HEK293 (cell line): ENCODE results near the gene GPATCH2.

ENCODE experiments used
- CTCF ChIA-PET: fragments of 350-600 bp; formaldehyde crosslinking; extraction: SDS; loops from one replicate; lab custom pipeline; 2021; ENCODE audit warnings: antibody characterized with exemption; lab: Yijun Ruan, JAX
- POLR2A ChIA-PET: fragments of 300-600 bp; formaldehyde crosslinking; extraction: SDS; loops from one replicate; lab custom pipeline; 2020; ENCODE audit warnings: antibody characterized with exemption, inconsistent platforms; lab: Yijun Ruan, JAX
- H3K27ac ChIP-seq: fragments of 200-500 bp; sonication (Bioruptor generic); 2 replicates; pipeline ENCODE4 v1.5.1; 2014; ENCODE audit warnings: low read depth, low read length, control low read depth, inconsistent platforms; ENCODE audit errors: extremely low read depth
- H3K36me3 ChIP-seq, 2 experiments: fragments of 200-500 bp in 1 of 2; sonication (Bioruptor generic) in 1 of 2; 1 replicate in 1 of 2; 2 replicates in 1 of 2; pipeline ENCODE4 v1.5.1; 2014 to 2017; ENCODE audit warnings: inconsistent platforms in 2 of 2, low read length in 2 of 2; ENCODE audit not compliant: control insufficient read depth in 2 of 2, insufficient read depth in 1 of 2
- H3K4me1 ChIP-seq: fragments of 200-500 bp; sonication (Bioruptor generic); 2 replicates; pipeline ENCODE4 v1.5.1; 2014; ENCODE audit warnings: mild to moderate bottlenecking, low read length, inconsistent platforms; ENCODE audit not compliant: control insufficient read depth, insufficient read depth
- H3K4me3 ChIP-seq: 2 replicates; pipeline ENCODE4 v1.5.1; 2011; ENCODE audit warnings: low read depth, mild to moderate bottlenecking, control low read depth, low read length, moderate library complexity
- H3K9me3 ChIP-seq: fragments of 200-500 bp; sonication (Bioruptor generic); 2 replicates; pipeline ENCODE4 v1.5.1; 2014; ENCODE audit warnings: low read depth, low read length, inconsistent platforms; ENCODE audit not compliant: control insufficient read depth, insufficient read depth
- BCL11A ChIP-seq: fragments of 450-650 bp; formaldehyde crosslinking; IDR thresholded peaks from 2 replicates; pipeline ENCODE4 v1.5.1; 2016; ENCODE audit warnings: low read depth, missing biosample characterization, missing genetic modification characterization
- GFI1B ChIP-seq: fragments of 450-650 bp; formaldehyde crosslinking; IDR thresholded peaks from 2 replicates; pipeline ENCODE4 v1.5.1; 2016; ENCODE audit warnings: missing biosample characterization, missing genetic modification characterization
- HOXA7 ChIP-seq: sonication (generic); formaldehyde crosslinking; IDR thresholded peaks from 2 replicates; pipeline ENCODE4 v1.8.1; 2022; ENCODE audit warnings: missing genetic modification reagents, borderline replicate concordance
- MYNN ChIP-seq: fragments of 450-650 bp; formaldehyde crosslinking; IDR thresholded peaks from 2 replicates; pipeline ENCODE4 v1.5.1; 2016; ENCODE audit warnings: missing biosample characterization, missing genetic modification characterization, borderline replicate concordance
- TCF7L2 ChIP-seq: IDR thresholded peaks from 2 replicates; pipeline ENCODE4 v1.6.1; 2011; ENCODE audit warnings: low read depth, mild to moderate bottlenecking, inconsistent platforms, low read length, moderate library complexity, borderline replicate concordance
- TSHZ1 ChIP-seq: fragments of 450-650 bp; formaldehyde crosslinking; IDR thresholded peaks from 2 replicates; pipeline ENCODE4 v1.5.1; 2016; ENCODE audit warnings: missing biosample characterization, missing genetic modification characterization, borderline replicate concordance
- ZBTB7A ChIP-seq: fragments of 450-650 bp; formaldehyde crosslinking; IDR thresholded peaks from 2 replicates; pipeline ENCODE4 v1.5.1; 2016; ENCODE audit warnings: low read depth, missing biosample characterization, missing genetic modification characterization
- ZEB2 ChIP-seq: fragments of 450-650 bp; formaldehyde crosslinking; IDR thresholded peaks from 2 replicates; pipeline ENCODE4 v1.5.1; 2016; ENCODE audit warnings: missing biosample characterization, missing genetic modification characterization
- ZFHX2 ChIP-seq: fragments of 450-650 bp; formaldehyde crosslinking; conservative IDR thresholded peaks from 2 replicates; pipeline ENCODE4 v1.5.1; 2016; ENCODE audit warnings: missing biosample characterization, missing genetic modification characterization
- ZNF10 ChIP-seq: fragments of 450-650 bp; formaldehyde crosslinking; IDR thresholded peaks from 2 replicates; pipeline ENCODE4 v1.5.1; 2017; ENCODE audit warnings: missing biosample characterization, missing genetic modification characterization
- ZNF112 ChIP-seq: fragments of 450-650 bp; formaldehyde crosslinking; IDR thresholded peaks from 2 replicates; pipeline ENCODE4 v1.5.0; 2017; ENCODE audit warnings: missing biosample characterization, missing genetic modification characterization
- ZNF138 ChIP-seq: fragments of 450-650 bp; formaldehyde crosslinking; IDR thresholded peaks from 2 replicates; pipeline ENCODE4 v1.5.1; 2016; ENCODE audit warnings: missing biosample characterization, missing genetic modification characterization, borderline replicate concordance
- ZNF16 ChIP-seq: fragments of 450-650 bp; formaldehyde crosslinking; IDR thresholded peaks from 2 replicates; pipeline ENCODE4 v1.5.1; 2016; ENCODE audit warnings: low read depth, missing biosample characterization, missing genetic modification characterization
- ZNF280D ChIP-seq: fragments of 450-650 bp; formaldehyde crosslinking; IDR thresholded peaks from 2 replicates; pipeline ENCODE4 v1.5.1; 2016; ENCODE audit warnings: missing biosample characterization, missing genetic modification characterization
- ZNF324 ChIP-seq: fragments of 450-650 bp; formaldehyde crosslinking; IDR thresholded peaks from 2 replicates; pipeline ENCODE4 v1.5.1; 2016; ENCODE audit warnings: missing biosample characterization, missing genetic modification characterization
- ZNF341 ChIP-seq: fragments of 450-650 bp; formaldehyde crosslinking; IDR thresholded peaks from 2 replicates; pipeline ENCODE4; 2016; ENCODE audit warnings: low read depth, missing biosample characterization, missing genetic modification characterization
- ZNF404 ChIP-seq: fragments of 450-650 bp; formaldehyde crosslinking; IDR thresholded peaks from 2 replicates; pipeline ENCODE4 v1.5.1; 2017; ENCODE audit warnings: missing biosample characterization, missing genetic modification characterization
- ZNF423 ChIP-seq: fragments of 450-650 bp; formaldehyde crosslinking; IDR thresholded peaks from 2 replicates; pipeline ENCODE4 v1.5.1; 2016; ENCODE audit warnings: missing biosample characterization, missing genetic modification characterization
- ZNF433 ChIP-seq: fragments of 450-650 bp; formaldehyde crosslinking; IDR thresholded peaks from 2 replicates; pipeline ENCODE4 v1.5.1; 2016; ENCODE audit warnings: missing biosample characterization, missing genetic modification characterization, low read depth
- ZNF501 ChIP-seq: fragments of 450-650 bp; formaldehyde crosslinking; IDR thresholded peaks from 2 replicates; pipeline ENCODE4 v1.5.1; 2016; ENCODE audit warnings: missing biosample characterization, missing genetic modification characterization
- ZNF561 ChIP-seq: fragments of 450-650 bp; IDR thresholded peaks from 2 replicates; pipeline ENCODE4 v1.5.1; 2018; ENCODE audit warnings: missing biosample characterization, missing genetic modification characterization, borderline replicate concordance
- ZNF610 ChIP-seq: fragments of 450-650 bp; formaldehyde crosslinking; IDR thresholded peaks from 2 replicates; pipeline ENCODE4 v1.5.1; 2016; ENCODE audit warnings: missing biosample characterization, missing genetic modification characterization, borderline replicate concordance
- ZNF623 ChIP-seq: fragments of 450-650 bp; formaldehyde crosslinking; IDR thresholded peaks from 2 replicates; pipeline ENCODE4 v1.5.1; 2016; ENCODE audit warnings: missing biosample characterization, missing genetic modification characterization
- ZNF660 ChIP-seq: fragments of 450-650 bp; IDR thresholded peaks from 2 replicates; pipeline ENCODE4 v1.5.1; 2018; ENCODE audit warnings: missing biosample characterization, mild to moderate bottlenecking, missing genetic modification characterization
- ZNF707 ChIP-seq: fragments of 450-650 bp; formaldehyde crosslinking; IDR thresholded peaks from 2 replicates; pipeline ENCODE4 v1.5.1; 2016; ENCODE audit warnings: missing biosample characterization, missing genetic modification characterization
- ZNF76 ChIP-seq: fragments of 450-650 bp; formaldehyde crosslinking; IDR thresholded peaks from 2 replicates; pipeline ENCODE4; 2016; ENCODE audit warnings: low read depth, missing biosample characterization, missing genetic modification characterization, borderline replicate concordance
- ZNF777 ChIP-seq: fragments of 450-650 bp; formaldehyde crosslinking; IDR thresholded peaks from 2 replicates; pipeline ENCODE4 v1.5.1; 2017; ENCODE audit warnings: missing biosample characterization, missing genetic modification characterization, borderline replicate concordance
- ZNF791 ChIP-seq: fragments of 450-650 bp; formaldehyde crosslinking; IDR thresholded peaks from 2 replicates; pipeline ENCODE4 v1.5.1; 2016; ENCODE audit warnings: missing biosample characterization, missing genetic modification characterization
- ZSCAN16 ChIP-seq: fragments of 450-650 bp; formaldehyde crosslinking; IDR thresholded peaks from 2 replicates; pipeline ENCODE4 v1.5.1; 2016; ENCODE audit warnings: missing biosample characterization, missing genetic modification characterization
- ZSCAN30 ChIP-seq: fragments of 450-650 bp; IDR thresholded peaks from 2 replicates; pipeline ENCODE4 v1.5.1; 2018; ENCODE audit warnings: missing biosample characterization, mild to moderate bottlenecking, missing genetic modification characterization, moderate library complexity

GPATCH2 gene

GRCh38 chr1:217494767-217495166, 136.1 kb downstream of the GPATCH2 start:
- CTCF ChIA-PET: interaction anchor here (0.7 kb wide), 2 partner anchors 73 to 555 kb away, joined by 3 read pairs; no protein-coding TSS in a partner anchor
- Histone ChIP-seq H3K4me3 (no peak overlapping the region), H3K9me3 (no peaks in the 10 kb centered on the region), H3K27ac (no peak overlapping the region), H3K4me1 (no peaks in the 10 kb centered on the region), H3K36me3 (peaks cover 0 to 5% of the 10 kb centered on the region in 2 experiments; a peak in 1 of 3 replicates)
- POLR2A ChIA-PET: no interaction called here
- TF ChIP-seq ZSCAN30 (no peak), ZSCAN16 (tag by site-specific recombination) (no peak), ZNF433 (no peak), ZNF777 (tag by site-specific recombination) (no peak), ZNF10 (tag by site-specific recombination) (no peak), ZNF707 (tag by site-specific recombination) (no peak)

DNA sequence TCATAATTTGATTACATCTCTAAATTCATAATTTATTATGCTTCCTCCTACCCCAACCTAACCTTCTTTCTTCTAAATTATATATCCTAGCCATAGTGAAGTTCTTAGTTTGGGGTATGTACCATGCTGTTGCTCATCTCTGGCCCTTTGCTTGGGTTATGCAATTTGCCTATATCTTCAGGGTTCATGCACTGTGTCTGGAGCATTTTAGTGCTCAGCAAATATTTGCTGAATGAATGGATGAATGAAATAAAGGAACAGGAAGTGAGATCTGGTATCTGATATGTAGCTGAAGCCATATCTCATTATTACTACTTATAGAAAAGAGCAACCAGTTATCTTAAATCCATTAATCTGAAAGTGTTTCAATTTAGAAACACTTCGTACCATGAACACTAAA, 137.6 kb downstream of the GPATCH2 start:
- Histone ChIP-seq H3K4me1 (no peaks in the 10 kb centered on the region), H3K9me3 (no peaks in the 10 kb centered on the region), H3K36me3 (peaks cover 0 to 5% of the 10 kb centered on the region in 2 experiments; a peak in 1 of 3 replicates), H3K27ac (no peak overlapping the region), H3K4me3 (no peak overlapping the region)
- CTCF ChIA-PET: no interaction called here
- no peak for TF ChIP-seq ZNF16
- TF ChIP-seq ZNF660: no peak
- no peak for TF ChIP-seq ZNF112 (tag by site-specific recombination)
- TF ChIP-seq ZNF324 (tag by site-specific recombination): no peak
- TF ChIP-seq ZBTB7A (tag by site-specific recombination): no peak
- TF ChIP-seq MYNN (tag by site-specific recombination): no peak
- no peak for TF ChIP-seq TSHZ1
- no peak for TF ChIP-seq ZNF404 (tag by site-specific recombination)
- TF ChIP-seq ZNF623 (tag by site-specific recombination): no peak
- no peak for TF ChIP-seq GFI1B (tag by site-specific recombination)
- no peak for TF ChIP-seq TCF7L2
- no peak for TF ChIP-seq ZNF561 (tag by site-specific recombination)
- TF ChIP-seq ZFHX2 (tag by site-specific recombination): no peak
- TF ChIP-seq ZNF501 (tag by site-specific recombination): no peak
- no peak for TF ChIP-seq ZNF791 (tag by site-specific recombination)
- POLR2A ChIA-PET: no interaction called here

DNA sequence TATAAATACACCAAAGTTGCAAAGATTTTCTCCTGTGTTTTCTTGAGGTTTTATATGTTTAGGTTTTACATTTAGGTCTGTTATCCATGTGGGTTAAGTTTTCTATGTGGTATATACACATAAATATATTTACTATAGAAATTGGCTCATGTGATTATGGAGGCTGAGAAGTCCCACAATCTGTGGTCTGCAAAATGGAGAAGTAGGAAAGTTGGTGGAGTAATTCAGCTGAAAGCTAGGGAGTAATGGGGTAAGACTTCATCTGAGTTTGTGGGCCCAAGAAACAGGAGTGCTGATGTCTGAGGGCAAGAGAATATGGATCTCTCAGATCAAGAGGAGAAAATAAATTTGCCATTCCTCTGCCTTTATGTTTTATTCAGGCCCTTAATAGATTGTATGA, 146.0 kb downstream of the GPATCH2 start:
- CTCF ChIA-PET: no interaction called here
- TF ChIP-seq ZNF76 (no peak), ZNF280D (tag by site-specific recombination) (no peak), ZNF423 (tag by site-specific recombination) (no peak), ZNF610 (tag by site-specific recombination) (no peak), ZNF341 (tag by site-specific recombination) (no peak), HOXA7 (no peak), ZEB2 (tag by site-specific recombination) (no peak), ZNF138 (no peak), BCL11A (tag by site-specific recombination) (no peak)

More for the DNA sequence above, 146.0 kb downstream of the GPATCH2 start:
- H3K9me3 ChIP-seq: no peaks in the 10 kb centered on the region
- no peak overlapping the region for H3K4me3 ChIP-seq
- no peaks in the 10 kb centered on the region for H3K4me1 ChIP-seq
- POLR2A ChIA-PET: no interaction called here
- H3K36me3 ChIP-seq: no peaks in the 10 kb centered on the region; a peak in 1 of 3 replicates
- H3K27ac ChIP-seq: no peak overlapping the region
